ENCODE data around the gene C6orf89. TPM values are rescaled to one million over a fixed set of nuclear protein-coding genes. Genes with fewer than 3 reads are reported as not detected.

C6orf89 gene
- polyA plus RNA-seq, 1 donor (not counting 4 experiments of a cell fraction or from before 2014, with no cell fraction given): 29.0 TPM

GRCh38 chr6:36955671-36956445 is 70.1 kb downstream of the C6orf89 start:
- H3K9me1 ChIP-seq (ENCODE audit: control insufficient read depth, extremely low read depth, insufficient read depth, low read length): no peaks in the 10 kb centered on the region
- no peaks in the 10 kb centered on the region for H3K27me3 ChIP-seq (ENCODE audit: control insufficient read depth, extremely low read depth, insufficient read depth, low read length)
- H2AFZ ChIP-seq (ENCODE audit: control insufficient read depth, low read length): peak overlapping the region; percentile 51
- no peaks in the 10 kb centered on the region for H3K9me3 ChIP-seq (ENCODE audit: control insufficient read depth, low read depth, low read length)
- peak; percentile 83 for DNase-seq (ENCODE audit: low read depth, low spot score)
- H4K20me1 ChIP-seq (ENCODE audit: control insufficient read depth, extremely low read depth, insufficient read depth, low read length): no peaks in the 10 kb centered on the region
- dilution Hi-C loops (cut with MboI; ENCODE audit: extremely low pct_ligation_motif_present, low sequenced_read_pairs): no loop called here
- H3K79me2 ChIP-seq (ENCODE audit: control insufficient read depth, insufficient read depth, low read length): no peaks in the 10 kb centered on the region
- H3K27ac ChIP-seq (ENCODE audit: control insufficient read depth, insufficient read depth, low read length): no peak overlapping the region
- no peak overlapping the region for H3K4me2 ChIP-seq (ENCODE audit: control insufficient read depth, extremely low read depth, insufficient read depth, low read depth, low read length)
- H3K9ac ChIP-seq (ENCODE audit: control insufficient read depth, extremely low read depth, insufficient read depth, low read length): peak overlapping the region; percentile 18
- no peak for FAIRE-seq
- H3K36me3 ChIP-seq (ENCODE audit: control insufficient read depth in 2 of 2, extremely low read depth in 1 of 2, insufficient read depth in 2 of 2, low read length in 2 of 2): no peaks in the 10 kb centered on the region
- TF ChIP-seq CTCF (optimal IDR thresholded peaks at IDR 0.05 in 1 of 3, IDR thresholded peaks at IDR 0.05 in 1 of 3, conservative IDR thresholded peaks at IDR 0.05 in 1 of 3; ENCODE audit: extremely low read depth in 1 of 3, insufficient read depth in 2 of 3, low read length in 3 of 3) (no peak), EZH2 (IDR thresholded peaks at IDR 0.05; ENCODE audit: low read length) (no peak)
- no peak overlapping the region for H3K4me3 ChIP-seq (ENCODE audit: control insufficient read depth in 2 of 3, extremely low read depth in 1 of 3, insufficient read depth in 2 of 3, low read depth in 1 of 3, low read length in 3 of 3)
- peaks cover 20% of the 10 kb centered on the region for H3K4me1 ChIP-seq (ENCODE audit: control insufficient read depth, extremely low read depth, insufficient read depth, low read length)

GRCh38 chr6:36956446-36956820 is 70.7 kb downstream of the C6orf89 start:
- H3K4me1 ChIP-seq (ENCODE audit: control insufficient read depth, extremely low read depth, insufficient read depth, low read length): peaks cover 23% of the 10 kb centered on the region
- no peaks in the 10 kb centered on the region for H3K9me3 ChIP-seq (ENCODE audit: control insufficient read depth, low read depth, low read length)
- H3K4me3 ChIP-seq (ENCODE audit: control insufficient read depth in 2 of 3, extremely low read depth in 1 of 3, insufficient read depth in 2 of 3, low read depth in 1 of 3, low read length in 3 of 3): no peak overlapping the region
- no peaks in the 10 kb centered on the region for H3K9me1 ChIP-seq (ENCODE audit: control insufficient read depth, extremely low read depth, insufficient read depth, low read length)
- no peak overlapping the region for H3K9ac ChIP-seq (ENCODE audit: control insufficient read depth, extremely low read depth, insufficient read depth, low read length)
- no peak overlapping the region for H3K27ac ChIP-seq (ENCODE audit: control insufficient read depth, insufficient read depth, low read length)
- H4K20me1 ChIP-seq (ENCODE audit: control insufficient read depth, extremely low read depth, insufficient read depth, low read length): no peaks in the 10 kb centered on the region
- no peak for TF ChIP-seq EZH2 (IDR thresholded peaks at IDR 0.05; ENCODE audit: low read length)
- no peak for TF ChIP-seq CTCF (optimal IDR thresholded peaks at IDR 0.05 in 1 of 3, IDR thresholded peaks at IDR 0.05 in 1 of 3, conservative IDR thresholded peaks at IDR 0.05 in 1 of 3; ENCODE audit: extremely low read depth in 1 of 3, insufficient read depth in 2 of 3, low read length in 3 of 3)
- H2AFZ ChIP-seq (ENCODE audit: control insufficient read depth, low read length): no peak overlapping the region
- H3K36me3 ChIP-seq (ENCODE audit: control insufficient read depth in 2 of 2, extremely low read depth in 1 of 2, insufficient read depth in 2 of 2, low read length in 2 of 2): no peaks in the 10 kb centered on the region
- H3K79me2 ChIP-seq (ENCODE audit: control insufficient read depth, insufficient read depth, low read length): no peaks in the 10 kb centered on the region
- DNase-seq (ENCODE audit: low read depth, low spot score): no peak
- no peaks in the 10 kb centered on the region for H3K27me3 ChIP-seq (ENCODE audit: control insufficient read depth, extremely low read depth, insufficient read depth, low read length)
- FAIRE-seq: no peak
- dilution Hi-C loops (cut with MboI; ENCODE audit: extremely low pct_ligation_motif_present, low sequenced_read_pairs): no loop called here
- no peak overlapping the region for H3K4me2 ChIP-seq (ENCODE audit: control insufficient read depth, extremely low read depth, insufficient read depth, low read depth, low read length)

All from keratinocyte (primary cell).